K562 (cell line): ENCODE results near the gene SLC36A3. TPM values are rescaled to one million over a fixed set of nuclear protein-coding genes. Genes with fewer than 3 reads are reported as not detected.

Experiments
- ATAC-seq: fragments of 200-7000 bp; cut with Tn5 transposase; 3 replicates; pipeline ENCODE4 v1.9.1; 2020; ENCODE audit warnings: moderate library complexity
- BruUV-seq: library from RNA; stranded (reverse); fragments of 400-500 nt; replicated peaks from 2 replicates; lab custom pipeline; 2021; lab: Mats Ljungman, UMichigan
- CTCF ChIA-PET: fragments of 300-600 bp; formaldehyde crosslinking; extraction: SDS; loops from one replicate; lab custom pipeline; 2021; ENCODE audit warnings: low intra/inter-chr PET ratio; lab: Yijun Ruan, JAX
- POLR2A ChIA-PET: fragments of 300-600, 350-650 bp; sonication (Branson Sonifier 250); formaldehyde crosslinking; extraction: SDS; loops from one replicate; lab custom pipeline; 2021; ENCODE audit warnings: antibody characterized with exemption, inconsistent platforms; lab: Yijun Ruan, JAX
- DNase-seq, 4 experiments: peaks; one replicate each; pipeline versions ENCODE4 v3.0.0 to v3.0.0-alpha.2; 2011 to 2018; ENCODE audit warnings: low spot score in 3 of 4, mixed read lengths in 3 of 4; ENCODE audit errors: extremely low read depth in 1 of 4
- FAIRE-seq: peaks from 2 replicates; lab custom pipeline; 2011; peaks lifted over from hg19 to GRCh38; lab: Jason Lieb, UNC
- H2AFZ ChIP-seq: 2 replicates; pipeline ENCODE4 v1.6.0; 2011; ENCODE audit warnings: low read depth, low read length, control low read depth, inconsistent platforms
- H3K27ac ChIP-seq: fragments of 200-600 bp; 3 replicates; pipeline ENCODE4 v1.8.0; 2011; ENCODE audit warnings: low read depth, mild to moderate bottlenecking, control low read depth, inconsistent platforms, low read length, moderate library complexity, mixed read lengths; ENCODE audit errors: extremely low read depth
- H3K27me3 ChIP-seq, 2 experiments: fragments of 300-600 bp in 1 of 2; 2 replicates in 1 of 2; 3 replicates in 1 of 2; pipeline versions ENCODE4 v1.6.0 to v1.8.0; 2011; ENCODE audit warnings: inconsistent platforms in 2 of 2, low read length in 2 of 2, mild to moderate bottlenecking in 1 of 2, mixed read lengths in 1 of 2, moderate library complexity in 1 of 2; ENCODE audit not compliant: control insufficient read depth in 2 of 2, insufficient read depth in 2 of 2
- H3K36me3 ChIP-seq: fragments of 300-600 bp; 3 replicates; pipeline ENCODE4 v1.8.0; 2011; ENCODE audit warnings: mild to moderate bottlenecking, low read length, inconsistent platforms; ENCODE audit not compliant: control insufficient read depth, insufficient read depth
- H3K4me1 ChIP-seq, 2 experiments: fragments of 200-600 bp in 1 of 2; replicated peaks in 1 of 2; 2 replicates in 1 of 2; 3 replicates in 1 of 2; pipeline versions ENCODE4 v1.5.1 to v1.8.0; 2011; ENCODE audit warnings: inconsistent platforms in 2 of 2, low read length in 2 of 2, mild to moderate bottlenecking in 1 of 2, mixed read lengths in 1 of 2, moderate library complexity in 1 of 2; ENCODE audit not compliant: control insufficient read depth in 2 of 2, insufficient read depth in 2 of 2
- H3K4me2 ChIP-seq: 2 replicates; pipeline ENCODE4 v1.6.1; 2011; ENCODE audit warnings: low read length, control low read depth, inconsistent platforms, mixed read lengths; ENCODE audit not compliant: insufficient read depth
- H3K4me3 ChIP-seq: fragments of 200-600 bp; sonication (generic), shearing (Covaris generic); 2 replicates; pipeline ENCODE4 v1.5.1; 2016; ENCODE audit warnings: control low read depth, inconsistent platforms
- H3K79me2 ChIP-seq: fragments of 200-600 bp; 3 replicates; pipeline ENCODE4 v1.8.0; 2011; ENCODE audit warnings: low read length, inconsistent platforms; ENCODE audit not compliant: control insufficient read depth, insufficient read depth
- H3K9ac ChIP-seq, 2 experiments: 2 replicates each; pipeline versions ENCODE4 v1.6.0 to v1.6.1; 2011; ENCODE audit warnings: low read depth in 2 of 2, low read length in 2 of 2, control low read depth in 1 of 2, inconsistent platforms in 1 of 2, mild to moderate bottlenecking in 1 of 2, mixed read lengths in 1 of 2; ENCODE audit not compliant: insufficient read depth in 1 of 2
- H3K9me1 ChIP-seq: one replicate; pipeline ENCODE4 v1.6.0; 2011; ENCODE audit warnings: inconsistent platforms, mild to moderate bottlenecking, low read length, moderate library complexity; ENCODE audit not compliant: control insufficient read depth, insufficient read depth
- H3K9me3 ChIP-seq: replicated peaks from 2 replicates; pipeline ENCODE4 v1.5.1; 2011; ENCODE audit warnings: low read depth, low read length, inconsistent platforms; ENCODE audit not compliant: control insufficient read depth, insufficient read depth
- H4K20me1 ChIP-seq: replicated peaks from 2 replicates; pipeline ENCODE4 v1.6.1; 2011; ENCODE audit warnings: low read length, inconsistent platforms, mixed read lengths; ENCODE audit not compliant: control insufficient read depth, insufficient read depth
- ADNP ChIP-seq: fragments of 200-800 bp; sonication (Bioruptor generic); IDR thresholded peaks from 2 replicates; pipeline ENCODE4 v1.6.1; 2016; ENCODE audit warnings: missing genetic modification characterization, missing compliant biosample characterization
- ARID2 ChIP-seq: fragments of 450-650 bp; IDR thresholded peaks from 2 replicates; pipeline ENCODE4 v1.6.1; 2017; ENCODE audit warnings: antibody characterized with exemption, mild to moderate bottlenecking
- BRD4 ChIP-seq: fragments of 200-600 bp; sonication (generic); IDR thresholded peaks from 2 replicates; pipeline ENCODE4 v1.6.1; 2017; ENCODE audit warnings: inconsistent platforms
- ELF2 ChIP-seq: fragments of 250-450 bp; sonication (Bioruptor Pico); IDR thresholded peaks from 2 replicates; pipeline ENCODE4 v1.5.0; 2021; ENCODE audit warnings: mild to moderate bottlenecking
- FOS ChIP-seq: IDR thresholded peaks from 3 replicates; pipeline ENCODE4 v1.6.1; 2011; ENCODE audit not compliant: insufficient read length; ENCODE audit errors: extremely low read depth
- NFRKB ChIP-seq: fragments of 450-650 bp; IDR thresholded peaks from 2 replicates; pipeline ENCODE4 v1.6.1; 2016; ENCODE audit warnings: low read depth
- PHF8 ChIP-seq: fragments of 200-600 bp; sonication (generic); IDR thresholded peaks from 2 replicates; pipeline ENCODE4 v1.6.1; 2012; ENCODE audit warnings: mixed run types, mild to moderate bottlenecking, inconsistent platforms, low read length, moderate library complexity, borderline replicate concordance
- PPARD ChIP-seq: fragments of 250-450 bp; sonication (Bioruptor Pico); IDR thresholded peaks from 2 replicates; pipeline ENCODE4 v1.8.0; 2022; ENCODE audit warnings: inconsistent platforms, mild to moderate bottlenecking, moderate library complexity
- SOX6 ChIP-seq: fragments of 450-650 bp; IDR thresholded peaks from 2 replicates; pipeline ENCODE4 v1.6.1; 2014; ENCODE audit warnings: mild to moderate bottlenecking
- TAF7 ChIP-seq: fragments of 450-650 bp; IDR thresholded peaks from 2 replicates; pipeline ENCODE4 v1.6.1; 2016; ENCODE audit warnings: missing genetic modification characterization, missing compliant biosample characterization
- ZNF140 ChIP-seq: fragments of 250-450 bp; sonication (Bioruptor Pico); IDR thresholded peaks from 2 replicates; pipeline ENCODE4 v1.8.0; 2021; ENCODE audit warnings: moderate library complexity, mild to moderate bottlenecking, inconsistent platforms
- ZNF408 ChIP-seq: fragments of 250-450 bp; sonication (Bioruptor Pico); IDR thresholded peaks from 2 replicates; pipeline ENCODE4 v1.4.0; 2020; ENCODE audit warnings: low read depth, mild to moderate bottlenecking, moderate library complexity
- ZNF561 ChIP-seq: fragments of 450-650 bp; formaldehyde crosslinking; conservative IDR thresholded peaks from 2 replicates; pipeline ENCODE4 v1.4.0; 2020; ENCODE audit warnings: mild to moderate bottlenecking, moderate library complexity
- WGBS: fragments of 100-300 bp; shearing (Covaris generic); methylation state at CpG from one replicate; pipeline ENCODE4 v1.1.6; 2016; ENCODE audit warnings: low coverage, mixed read lengths; ENCODE audit not compliant: insufficient coverage; ENCODE audit errors: missing lambda C conversion rate; 5-methylcytosine and 5-hydroxymethylcytosine counted together
- in situ Hi-C: fragments of 300-500 bp; cut with MboI; formaldehyde crosslinking; loops from 4 replicates; pipeline ENCODE4 v1.15.0; 2018; ENCODE audit warnings: inconsistent platforms, mixed read lengths
- intact Hi-C: fragments of 100-400 bp; cut with micrococcal nuclease; formaldehyde crosslinking; loops from 2 replicates; pipeline ENCODE4 v1.14.2; 2022
- polyA plus RNA-seq, 8 experiments: library from polyadenylated mRNA; depleted of rRNA in 4 of 8; stranded (reverse) in 5 of 8; unstranded in 3 of 8; fragments of >200 nt; fragmentation: Nextera tagmentation in 2 of 8; fragmentation: Illumina TruSeq in 1 of 8; extraction: Ambion mirVana in 2 of 8; extraction: Trizol in 1 of 8; gene quantifications; 2 replicates each; pipeline versions ENCODE4 v1.2.1 to v1.2.3, GENCODE V29; 2011 to 2014; ENCODE audit warnings: inconsistent platforms in 1 of 8, missing spikeins in 1 of 8
- total RNA-seq, 7 experiments: library from RNA; depleted of rRNA in 6 of 7; stranded (reverse); fragments of >200 nt in 6 of 7; fragmentation: Illumina TruSeq in 2 of 7; extraction: Trizol in 2 of 7; gene quantifications; 2 replicates each; pipeline versions ENCODE4 v1.2.1 to v1.2.3, GENCODE V29; 2011 to 2021; ENCODE audit warnings: low replicate concordance in 1 of 7
- TF ChIP-seq, protein P1 (sequence below), 2 experiments: fragments of 450-650 bp in 1 of 2; sonication (generic) in 1 of 2; formaldehyde crosslinking; conservative IDR thresholded peaks; 2 replicates each; pipeline versions ENCODE4 v1.4.0 to v1.8.1; 2020 to 2022; ENCODE audit warnings: mild to moderate bottlenecking in 1 of 2, missing genetic modification reagents in 1 of 2
- TF ChIP-seq, protein P2 (sequence below), 2 experiments: fragments of 200-800 bp in 1 of 2; sonication (Bioruptor generic) in 1 of 2; sonication (generic) in 1 of 2; formaldehyde crosslinking in 1 of 2; IDR thresholded peaks in 1 of 2; conservative IDR thresholded peaks in 1 of 2; 2 replicates each; pipeline versions ENCODE4 v1.5.0 to v1.6.1; 2016 to 2020; ENCODE audit warnings: missing compliant biosample characterization in 1 of 2, missing genetic modification characterization in 1 of 2, missing genetic modification reagents in 1 of 2
- TF ChIP-seq, protein P3 (sequence below): fragments of 450-650 bp; IDR thresholded peaks from 2 replicates; pipeline ENCODE4 v1.6.1; 2016
- TF ChIP-seq, protein P4 (sequence below): fragments of 250-450 bp; sonication (Bioruptor Pico); IDR thresholded peaks from 2 replicates; pipeline ENCODE4 v1.4.0; 2020; ENCODE audit warnings: borderline replicate concordance

The SLC36A3 gene
- total and polyA plus RNA-seq, 9 of the 15 experiments (the other 6 are each of a cell fraction or from before 2014, with no cell fraction given), result not detected

DNA sequence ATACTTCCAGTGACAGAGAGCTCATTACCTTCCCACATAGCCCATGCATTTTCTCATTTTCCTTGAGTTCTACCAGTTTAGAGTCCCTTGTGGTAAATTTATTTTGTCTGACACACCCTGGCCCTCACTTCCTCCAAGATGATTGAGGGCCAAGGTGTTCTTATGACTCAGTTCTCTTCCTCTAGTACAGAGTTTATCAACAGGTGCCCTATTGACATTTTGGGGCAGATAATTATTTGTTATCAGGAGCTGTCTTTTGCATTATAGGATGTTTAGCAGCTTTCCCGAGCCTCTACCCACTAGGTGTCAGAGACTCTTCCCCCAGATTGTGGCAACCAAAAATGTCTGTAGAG, 7.1 kb downstream of the SLC36A3 start (continued):
- TF ChIP-seq, protein P1, sequence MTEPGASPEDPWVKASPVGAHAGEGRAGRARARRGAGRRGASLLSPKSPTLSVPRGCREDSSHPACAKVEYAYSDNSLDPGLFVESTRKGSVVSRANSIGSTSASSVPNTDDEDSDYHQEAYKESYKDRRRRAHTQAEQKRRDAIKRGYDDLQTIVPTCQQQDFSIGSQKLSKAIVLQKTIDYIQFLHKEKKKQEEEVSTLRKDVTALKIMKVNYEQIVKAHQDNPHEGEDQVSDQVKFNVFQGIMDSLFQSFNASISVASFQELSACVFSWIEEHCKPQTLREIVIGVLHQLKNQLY (CRISPR knock-in tag; conservative IDR thresholded peaks at IDR 0.05), result no peak
- TF ChIP-seq, protein P2, sequence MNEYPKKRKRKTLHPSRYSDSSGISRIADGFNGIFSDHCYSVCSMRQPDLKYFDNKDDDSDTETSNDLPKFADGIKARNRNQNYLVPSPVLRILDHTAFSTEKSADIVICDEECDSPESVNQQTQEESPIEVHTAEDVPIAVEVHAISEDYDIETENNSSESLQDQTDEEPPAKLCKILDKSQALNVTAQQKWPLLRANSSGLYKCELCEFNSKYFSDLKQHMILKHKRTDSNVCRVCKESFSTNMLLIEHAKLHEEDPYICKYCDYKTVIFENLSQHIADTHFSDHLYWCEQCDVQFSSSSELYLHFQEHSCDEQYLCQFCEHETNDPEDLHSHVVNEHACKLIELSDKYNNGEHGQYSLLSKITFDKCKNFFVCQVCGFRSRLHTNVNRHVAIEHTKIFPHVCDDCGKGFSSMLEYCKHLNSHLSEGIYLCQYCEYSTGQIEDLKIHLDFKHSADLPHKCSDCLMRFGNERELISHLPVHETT (CRISPR knock-in tag; conservative IDR thresholded peaks at IDR 0.05 in 1 of 2, IDR thresholded peaks at IDR 0.05 in 1 of 2), result no peak
- no peak for TF ChIP-seq ZNF561 (CRISPR knock-in tag)
- TF ChIP-seq FOS, result no peak
- TF ChIP-seq, all 486 proteins: peak for 0

DNA sequence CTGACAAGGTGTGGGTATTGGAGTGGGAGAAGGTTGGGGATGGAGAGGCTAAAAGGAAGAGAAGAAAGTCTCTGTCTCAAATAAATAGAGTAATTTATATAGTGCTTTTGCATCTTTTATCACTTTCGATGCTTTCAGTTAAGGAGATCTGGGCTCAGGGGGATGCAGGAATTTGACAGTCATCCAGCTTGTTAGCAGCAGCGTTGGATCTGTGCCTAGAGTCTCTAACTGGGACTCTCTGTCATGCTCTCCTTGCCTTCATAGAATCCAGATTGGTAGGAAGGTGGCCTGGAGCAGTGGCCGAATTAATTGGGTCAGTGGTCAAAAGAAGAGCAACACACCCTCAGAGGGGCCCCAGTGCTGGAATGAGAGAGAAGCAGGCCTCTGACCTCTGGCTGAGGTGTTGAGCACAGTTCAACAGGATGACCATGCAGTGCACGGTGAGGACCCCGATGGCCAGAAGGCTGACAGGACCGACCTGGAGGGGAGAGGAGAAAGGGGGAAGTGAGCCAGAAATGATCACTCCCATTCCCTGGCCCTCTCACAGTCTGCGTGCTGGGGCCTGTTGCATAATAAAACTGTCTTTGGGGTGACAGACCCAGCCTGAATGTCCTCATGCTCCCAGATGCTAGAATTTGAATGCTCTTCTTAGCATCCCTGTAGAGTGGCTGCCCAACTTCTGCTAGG, 7.6 kb downstream of the SLC36A3 start:
- ChIA-PET CTCF (no interaction called here), POLR2A (interaction anchor here (0.5 to 0.6 kb wide), 2 partner anchors 170 to 172 kb away, joined by 3 read pairs; no protein-coding TSS in a partner anchor)
- no TSS peak for BruUV-seq
- TF ChIP-seq ZNF408 (CRISPR knock-in tag), result no peak
- TF ChIP-seq, protein P3, sequence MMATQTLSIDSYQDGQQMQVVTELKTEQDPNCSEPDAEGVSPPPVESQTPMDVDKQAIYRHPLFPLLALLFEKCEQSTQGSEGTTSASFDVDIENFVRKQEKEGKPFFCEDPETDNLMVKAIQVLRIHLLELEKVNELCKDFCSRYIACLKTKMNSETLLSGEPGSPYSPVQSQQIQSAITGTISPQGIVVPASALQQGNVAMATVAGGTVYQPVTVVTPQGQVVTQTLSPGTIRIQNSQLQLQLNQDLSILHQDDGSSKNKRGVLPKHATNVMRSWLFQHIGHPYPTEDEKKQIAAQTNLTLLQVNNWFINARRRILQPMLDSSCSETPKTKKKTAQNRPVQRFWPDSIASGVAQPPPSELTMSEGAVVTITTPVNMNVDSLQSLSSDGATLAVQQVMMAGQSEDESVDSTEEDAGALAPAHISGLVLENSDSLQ, result no peak
- no peak for TF ChIP-seq SOX6
- no peak for TF ChIP-seq TAF7 (tag)
- no peak for TF ChIP-seq NFRKB
- no peak for TF ChIP-seq ARID2
- no peak for TF ChIP-seq PPARD
- no peak for TF ChIP-seq PHF8
- TF ChIP-seq ADNP, result no peak
- TF ChIP-seq, protein P4, sequence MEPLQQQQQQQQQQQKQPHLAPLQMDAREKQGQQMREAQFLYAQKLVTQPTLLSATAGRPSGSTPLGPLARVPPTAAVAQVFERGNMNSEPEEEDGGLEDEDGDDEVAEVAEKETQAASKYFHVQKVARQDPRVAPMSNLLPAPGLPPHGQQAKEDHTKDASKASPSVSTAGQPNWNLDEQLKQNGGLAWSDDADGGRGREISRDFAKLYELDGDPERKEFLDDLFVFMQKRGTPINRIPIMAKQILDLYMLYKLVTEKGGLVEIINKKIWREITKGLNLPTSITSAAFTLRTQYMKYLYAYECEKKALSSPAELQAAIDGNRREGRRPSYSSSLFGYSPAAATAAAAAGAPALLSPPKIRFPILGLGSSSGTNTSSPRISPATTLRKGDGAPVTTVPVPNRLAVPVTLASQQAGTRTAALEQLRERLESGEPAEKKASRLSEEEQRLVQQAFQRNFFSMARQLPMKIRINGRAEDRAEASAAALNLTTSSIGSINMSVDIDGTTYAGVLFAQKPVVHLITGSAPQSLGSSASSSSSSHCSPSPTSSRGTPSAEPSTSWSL (CRISPR knock-in tag), result no peak
- no peak for TF ChIP-seq ELF2
- TF ChIP-seq BRD4, result no peak
- no peak for TF ChIP-seq ZNF140

More for the DNA sequence above, 7.6 kb downstream of the SLC36A3 start:
- FAIRE-seq (no peak), DNase-seq (no peak), ATAC-seq (no peak)
- Histone ChIP-seq H3K9ac (no peak overlapping the region), H3K4me1 (no peaks in the 10 kb centered on the region), H3K4me3 (no peak overlapping the region), H3K27me3 (peaks cover 6 to 12% of the 10 kb centered on the region in 2 experiments), H3K4me2 (no peak overlapping the region), H3K36me3 (no peaks in the 10 kb centered on the region), H3K79me2 (no peaks in the 10 kb centered on the region), H3K9me3 (no peaks in the 10 kb centered on the region), H3K9me1 (no peaks in the 10 kb centered on the region), H2AFZ (no peak overlapping the region), H4K20me1 (no peaks in the 10 kb centered on the region), H3K27ac (no peak overlapping the region)
- in situ Hi-C loops (no loop called here), intact Hi-C loops (no loop called here)
- whole genome bisulfite sequencing, result 3% methylated on average over 7 of the region's 7 CpGs
